Retina (tissue), 1 donor: ENCODE results near the gene APOA1.

Experiments used
- DNase-seq: peaks from one replicate; pipeline ENCODE4 v3.0.0-alpha.2; 2016

APOA1 gene

DNA sequence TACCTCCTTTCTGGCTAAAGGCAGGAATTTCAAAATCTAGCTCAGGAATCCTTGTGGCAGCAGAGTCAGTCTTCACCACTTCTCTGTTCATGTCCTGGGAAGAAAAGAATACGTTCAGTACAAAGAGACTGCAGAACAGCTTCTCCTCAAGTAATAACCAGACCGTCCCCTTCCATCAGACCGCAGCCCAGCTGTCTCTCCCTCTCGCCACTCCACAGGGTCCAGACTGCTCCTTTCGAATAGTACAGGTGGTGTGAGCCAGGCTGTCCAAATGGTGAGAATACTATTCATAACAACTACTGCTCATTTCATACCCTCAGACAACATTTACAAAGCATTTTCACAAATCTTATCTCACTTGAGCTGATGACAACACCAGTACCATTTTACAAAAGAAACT lies 50.5 kb downstream of the APOA1 start:
- no peak for DNase-seq

DNA sequence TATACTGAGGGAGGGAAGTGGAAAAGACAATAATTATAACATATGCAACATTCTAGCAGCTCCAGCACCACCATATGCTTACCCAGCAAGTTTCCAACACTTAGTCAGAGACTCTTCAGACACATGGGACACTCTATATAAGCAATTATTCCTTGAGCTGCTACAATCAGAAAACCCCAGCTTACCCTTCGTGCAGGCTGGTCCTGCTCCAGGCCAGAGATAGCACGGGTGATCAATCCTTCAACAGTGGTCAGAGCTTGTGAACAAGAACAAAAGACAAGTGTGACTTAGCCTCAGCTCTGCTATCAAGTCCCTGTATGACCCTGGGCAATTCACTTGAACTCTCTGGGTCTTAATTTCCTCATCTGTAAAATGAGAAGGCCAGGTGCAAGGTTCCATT lies 51.1 kb downstream of the APOA1 start:
- DNase-seq, result no peak
